GM21529 (cell line): ENCODE data around the gene C5orf34.
"Not testable (repeated sequence)": the region's sequence is repeated elsewhere in the genome, so short reads cannot be mapped to it uniquely, and the experiment has no call there.

ENCODE experiments used
- ATAC-seq: cut with Tn5 transposase; IDR thresholded peaks from one replicate; pipeline ENCODE4 v1.9.1; 2021; ENCODE audit not compliant: unreplicated experiment

The C5orf34 gene, protein sequence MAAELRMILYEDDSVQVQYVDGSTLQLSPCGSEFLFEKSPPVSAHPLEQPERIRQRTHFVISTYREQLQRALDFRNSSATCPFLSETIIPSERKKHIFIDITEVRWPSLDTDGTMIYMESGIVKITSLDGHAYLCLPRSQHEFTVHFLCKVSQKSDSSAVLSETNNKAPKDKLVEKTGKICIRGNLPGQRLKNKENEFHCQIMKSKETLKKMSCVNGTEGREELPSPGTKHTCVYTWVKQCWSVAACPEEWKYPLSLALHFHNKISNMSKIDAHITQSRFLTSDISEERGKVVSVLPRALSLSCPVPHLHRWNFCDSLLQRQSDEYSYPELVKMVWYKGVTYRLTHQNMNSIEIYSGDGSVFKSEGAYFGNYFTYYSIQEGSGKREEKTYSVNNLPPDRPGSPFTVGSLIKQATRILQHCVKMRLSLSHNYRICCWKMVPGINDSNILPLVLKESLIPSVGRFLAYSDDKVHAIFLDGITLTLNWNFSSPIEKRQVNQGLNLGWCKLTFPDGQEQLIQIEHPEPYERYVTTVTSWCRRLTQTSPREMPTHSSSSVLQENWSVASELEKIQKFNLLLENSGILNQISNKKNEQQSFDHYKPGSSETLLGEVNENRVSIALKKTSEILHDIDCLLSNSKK

DNA sequence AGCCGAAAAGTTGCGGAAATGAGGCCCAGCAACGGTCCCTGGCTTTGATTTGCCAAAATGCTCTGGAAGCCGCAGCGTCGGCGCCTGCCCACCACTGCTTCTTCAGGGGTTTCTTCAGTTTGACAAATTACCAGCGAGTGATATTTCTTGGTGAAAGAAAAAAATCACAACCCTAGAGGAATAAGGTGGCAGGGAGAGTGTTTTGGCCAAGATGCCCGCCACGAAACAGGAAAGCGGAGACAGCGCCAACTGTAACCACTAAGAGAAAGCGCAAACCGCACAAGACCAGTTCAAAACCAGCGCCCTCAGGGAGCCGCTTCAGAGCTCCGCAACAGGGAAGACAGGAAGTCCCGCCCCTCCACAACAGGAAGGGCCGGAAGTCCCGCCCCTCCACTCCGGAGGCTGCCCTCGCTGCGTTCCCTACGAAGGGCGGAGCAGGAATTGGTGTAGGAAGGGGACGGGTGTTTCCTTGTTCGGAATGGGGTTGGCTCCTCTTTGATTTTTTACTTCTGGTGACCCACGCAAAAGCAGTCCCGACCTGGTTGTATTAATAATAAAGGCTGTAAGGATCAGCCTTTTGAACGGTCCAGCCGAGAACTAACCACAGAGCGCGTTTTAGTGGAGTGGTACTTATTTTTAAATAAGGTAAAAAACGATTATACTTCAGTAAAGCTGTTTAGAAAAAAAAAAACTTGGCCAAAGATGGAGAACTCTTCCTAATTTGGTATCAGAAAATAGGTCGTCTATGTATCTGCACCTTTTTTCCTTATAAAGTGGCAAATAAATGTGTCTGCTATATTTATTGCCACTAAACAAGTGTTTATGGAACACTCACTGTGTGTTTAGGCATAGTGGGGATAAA, at the start of gene C5orf34:
Gene C5orf34, minus strand, starts transcription at position 333 of the 862 bp plus-strand sequence. CDS start 5,809 bp downstream, outside the sequence.
- peak; percentile 99 for ATAC-seq

DNA sequence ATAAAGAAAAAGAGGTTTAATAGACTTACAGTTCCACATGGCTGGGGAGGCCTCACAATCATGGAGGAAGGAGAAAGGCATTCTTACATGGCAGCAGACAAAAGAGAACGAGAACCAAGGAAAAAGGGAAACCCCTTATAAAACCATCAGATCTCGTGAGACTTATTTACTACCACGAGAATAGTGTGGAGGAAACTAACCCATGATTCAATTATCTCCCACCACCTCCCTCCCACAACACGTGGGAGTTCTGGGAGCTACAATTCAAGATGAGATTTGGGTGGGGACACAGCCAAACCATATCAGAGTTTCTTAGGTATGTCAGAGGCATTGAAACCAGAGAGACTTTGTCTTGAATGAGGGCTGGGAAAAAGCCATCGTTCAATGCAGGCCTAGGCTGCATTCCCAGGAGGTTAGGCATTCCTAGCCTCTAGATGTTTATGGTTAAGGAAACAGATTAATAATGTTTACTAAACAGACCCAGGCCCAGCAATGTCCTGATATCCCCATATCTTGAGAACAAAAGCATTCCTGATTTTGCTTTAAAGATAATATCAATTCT, 49.4 kb upstream of the C5orf34 start:
- ATAC-seq: no peak

DNA sequence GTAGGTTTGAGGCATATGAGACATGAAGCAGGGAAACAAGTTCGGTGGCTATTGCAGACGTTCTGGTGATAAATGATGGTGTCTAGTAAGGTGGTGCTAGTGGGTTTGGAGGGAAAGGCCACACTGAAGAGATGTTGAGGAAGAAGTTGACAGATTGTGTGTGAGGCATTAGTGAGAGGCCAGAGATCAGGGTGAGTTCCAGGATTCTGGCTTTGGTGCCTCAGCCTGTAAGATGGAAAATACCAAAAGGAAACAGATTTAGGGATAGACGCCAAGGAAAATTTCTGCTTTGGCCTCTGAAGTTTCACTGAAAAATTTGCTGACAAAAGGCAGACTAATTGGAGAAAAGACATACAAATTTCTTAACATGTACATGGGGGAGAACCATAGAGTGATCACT, 48.4 kb upstream of the C5orf34 start:
- no peak for ATAC-seq

DNA sequence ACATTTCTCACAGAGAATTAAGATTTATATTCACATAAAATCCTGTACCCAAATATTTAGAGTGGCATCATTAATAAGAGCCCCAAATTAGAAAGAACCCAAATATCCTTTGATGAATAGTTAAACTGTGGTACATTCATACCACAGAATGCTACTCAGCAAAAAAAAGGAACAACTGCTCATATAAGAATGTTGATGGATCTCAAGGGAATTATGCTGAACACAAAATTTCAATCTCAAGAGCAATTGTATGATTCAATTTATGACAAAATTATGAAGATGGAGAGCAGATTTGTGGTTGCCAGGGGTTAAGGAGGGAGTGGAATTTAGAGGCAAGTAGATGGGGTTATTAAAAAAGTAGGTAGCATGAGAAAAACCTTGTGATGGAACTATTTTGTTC, 46.4 kb upstream of the C5orf34 start:
- ATAC-seq: no peak

DNA sequence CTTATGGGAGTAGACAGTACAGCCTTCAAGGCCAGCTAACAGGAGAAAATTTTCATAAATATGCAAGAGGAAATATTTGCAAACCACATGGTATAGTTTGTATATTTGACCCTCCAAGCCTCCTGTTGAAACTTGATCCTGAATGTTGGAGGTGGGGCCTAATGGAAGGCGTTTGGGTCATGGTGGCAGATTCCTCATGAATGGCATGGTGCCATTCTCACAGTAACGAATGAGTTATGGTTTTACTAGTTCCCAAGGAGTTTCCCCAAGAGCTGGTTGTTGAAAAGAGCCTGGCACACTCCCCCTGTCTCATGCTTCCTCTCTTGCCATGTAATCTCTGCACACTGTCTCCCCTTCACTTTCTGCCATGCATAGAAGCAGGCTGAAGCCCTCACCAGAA, 45.2 kb upstream of the C5orf34 start:
- ATAC-seq: no peak

DNA sequence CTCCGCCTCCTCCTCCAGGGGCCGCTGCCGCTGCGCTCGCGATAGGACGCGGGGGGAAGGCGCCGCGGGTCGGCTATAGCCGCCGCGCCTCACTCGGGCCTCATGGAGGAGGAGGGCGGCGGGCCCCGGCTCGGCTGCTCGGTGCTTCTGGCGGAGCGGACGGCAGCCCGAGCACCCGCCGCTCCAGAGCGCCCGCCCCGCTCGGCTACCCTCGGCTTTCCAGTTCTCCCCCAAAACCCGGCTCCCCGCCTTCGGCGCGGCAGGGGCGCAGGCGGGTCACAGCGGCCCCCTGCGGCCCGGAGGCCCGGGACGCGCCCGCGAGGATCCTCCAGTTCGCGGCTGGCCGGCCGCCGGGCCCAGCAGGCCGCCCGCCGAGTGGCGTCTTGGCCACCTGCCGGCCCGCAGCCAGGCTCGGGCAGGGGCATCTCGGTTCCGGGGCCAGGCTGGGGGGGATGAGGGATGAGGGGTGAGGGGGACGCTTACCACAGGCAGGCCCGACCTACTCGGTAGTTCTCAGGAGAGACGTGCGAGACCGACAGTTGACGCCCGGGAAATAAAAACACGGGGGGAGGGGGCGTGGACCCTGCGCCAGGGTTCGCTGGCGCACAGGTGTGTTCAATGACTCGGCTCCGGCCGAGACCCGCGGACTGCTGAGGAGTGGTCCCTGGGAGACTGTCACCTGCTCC, 42.1 kb upstream of the C5orf34 start, which contains the start of gene PAIP1:
Gene PAIP1, minus strand, starts transcription at position 221 of the 686 bp plus-strand sequence. CDS start 231 bp downstream, outside the sequence.
- peak; percentile 77 for ATAC-seq

DNA sequence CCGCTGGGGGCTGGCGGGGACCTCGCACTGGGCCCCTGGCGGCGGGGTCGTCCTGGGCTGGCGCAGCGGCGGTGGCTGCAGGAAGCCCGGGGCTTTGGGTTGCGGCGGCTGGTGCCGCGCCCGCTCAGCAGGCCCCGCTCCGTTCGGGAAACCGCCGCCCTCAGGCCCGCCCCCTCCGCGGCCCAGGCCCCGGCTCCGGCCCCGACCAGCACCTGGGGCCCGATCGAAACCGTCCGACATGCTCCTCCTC, 41.6 kb upstream of the C5orf34 start:
- ATAC-seq: peak; percentile 86

DNA sequence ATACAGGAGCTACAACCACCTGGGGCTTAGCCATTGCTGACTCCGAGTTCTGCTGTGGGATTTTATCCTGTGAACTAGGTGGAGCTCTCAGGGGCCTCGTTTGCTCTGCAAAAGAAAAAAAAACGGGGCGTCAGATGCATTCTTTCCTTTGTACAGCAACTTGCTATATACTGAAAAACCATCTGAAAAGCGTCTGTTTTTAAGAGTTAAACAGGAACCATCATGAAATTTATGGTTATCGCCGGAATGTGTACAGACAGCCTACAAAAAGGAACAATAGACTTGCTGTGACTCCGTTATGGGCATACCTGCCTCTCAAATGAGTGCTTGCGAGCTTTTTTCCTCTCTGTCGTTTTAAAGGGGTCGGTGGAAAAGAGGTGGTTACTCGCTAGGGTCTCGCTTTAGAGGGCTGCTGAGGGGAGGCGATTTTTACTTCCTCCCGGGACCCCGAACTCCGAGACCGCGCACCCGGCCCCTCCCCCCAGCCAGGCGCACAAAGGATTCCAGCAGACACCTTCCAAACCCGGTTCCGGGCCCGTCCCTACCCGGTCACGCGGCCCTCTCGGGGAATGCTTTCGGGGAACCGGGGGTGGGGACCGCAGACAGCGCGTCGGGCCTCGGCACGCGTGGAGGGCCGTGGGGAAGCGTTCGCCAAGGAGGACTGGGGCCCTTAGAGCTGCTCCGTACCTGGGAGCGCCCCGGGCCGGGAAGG, 41.1 kb upstream of the C5orf34 start:
- peak; percentile 32 for ATAC-seq

DNA sequence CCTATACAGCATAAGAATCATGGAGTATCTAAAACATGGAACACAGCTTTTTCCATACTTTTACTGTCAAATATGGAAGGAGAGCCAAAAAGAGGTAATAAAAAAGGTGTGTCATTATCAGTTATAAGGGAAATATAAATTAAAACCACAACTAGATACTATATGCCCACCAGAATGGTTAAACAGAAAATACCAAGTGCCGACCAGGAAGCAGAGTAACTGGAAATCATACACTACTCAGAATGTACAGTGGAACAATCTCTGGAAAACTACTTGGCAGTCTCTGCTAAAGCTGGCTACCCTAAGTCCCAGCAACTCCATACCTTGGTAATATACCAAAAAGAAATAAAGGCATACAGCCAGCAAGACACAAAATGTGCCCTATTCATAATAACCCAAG, 39.5 kb upstream of the C5orf34 start:
- ATAC-seq: no peak

DNA sequence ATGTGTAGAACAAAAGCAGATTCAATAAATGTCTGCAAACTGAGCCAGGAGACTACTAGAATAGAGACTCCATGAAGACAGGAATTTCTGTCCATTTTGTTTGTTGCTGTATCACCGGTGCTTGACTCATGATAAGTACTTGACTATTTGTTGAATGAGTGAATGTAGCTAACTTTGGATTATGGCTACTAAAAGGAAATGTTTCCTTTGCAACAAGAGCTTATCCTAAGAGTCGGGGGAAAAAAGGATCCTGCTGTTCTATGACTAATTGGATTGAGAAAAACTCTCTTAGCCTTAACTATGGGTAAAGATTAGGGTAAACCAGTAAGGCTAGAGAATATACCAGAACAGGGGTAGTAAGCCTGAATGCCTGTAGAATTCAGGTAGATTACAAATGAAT, 38.4 kb upstream of the C5orf34 start:
- ATAC-seq: no peak

DNA sequence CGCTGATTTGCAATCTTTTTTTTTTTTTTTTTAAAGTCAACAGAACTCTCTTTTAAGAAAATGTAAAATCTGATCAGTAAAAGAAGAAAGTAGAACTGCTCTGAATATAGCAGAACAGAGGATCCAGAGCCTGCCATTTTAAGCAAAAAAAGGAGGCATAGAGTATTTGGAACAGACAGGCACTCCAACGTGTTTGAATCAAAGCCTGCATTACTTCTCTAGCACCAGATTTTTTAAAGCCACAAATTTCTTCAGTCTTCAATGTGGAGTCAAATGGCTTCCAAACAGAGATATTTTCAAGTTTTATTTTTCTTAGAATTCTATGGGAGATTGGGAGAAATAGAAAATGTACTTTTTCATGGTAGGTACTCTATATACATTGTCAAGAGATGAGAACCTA, 36.8 kb upstream of the C5orf34 start:
- no peak for ATAC-seq

DNA sequence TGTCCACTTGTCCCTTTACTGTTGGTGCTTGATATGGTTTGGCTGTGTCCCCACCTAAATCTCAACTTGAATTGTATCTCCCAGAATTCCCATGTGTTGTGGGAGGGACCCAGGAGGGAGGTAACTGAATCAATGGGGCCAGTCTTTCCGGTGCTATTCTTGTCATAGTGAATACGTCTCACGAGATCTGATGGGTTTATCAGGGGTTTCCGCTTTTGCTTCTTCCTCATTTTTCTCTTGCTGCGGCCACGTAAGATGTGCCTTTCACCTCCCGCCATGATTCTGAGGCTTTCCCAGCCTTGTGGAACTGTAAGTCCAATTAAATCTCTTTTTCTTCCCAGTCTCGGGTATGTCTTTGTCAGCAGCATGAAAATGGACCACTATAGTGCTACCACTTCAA, 34.3 kb upstream of the C5orf34 start:
- not testable (repeated sequence) for ATAC-seq

DNA sequence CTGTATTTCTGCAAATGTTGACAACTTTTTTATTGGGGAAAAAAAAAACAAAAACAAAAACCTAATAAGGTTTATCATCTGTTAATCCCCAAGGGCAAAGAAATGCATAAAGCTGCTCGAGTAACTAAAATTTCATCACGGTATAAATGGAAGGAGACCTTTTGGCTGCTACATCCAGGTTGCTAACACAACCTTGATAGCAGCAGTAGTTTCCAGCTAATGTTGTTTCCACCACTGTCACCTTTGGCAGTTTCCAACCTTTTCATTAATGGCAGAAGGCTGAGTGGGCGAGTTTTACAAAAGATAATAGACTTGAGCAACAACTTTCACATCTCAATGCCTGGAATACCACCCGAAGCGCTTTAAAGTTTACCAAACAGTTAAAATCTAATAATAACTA, 33.4 kb upstream of the C5orf34 start:
- no peak for ATAC-seq

DNA sequence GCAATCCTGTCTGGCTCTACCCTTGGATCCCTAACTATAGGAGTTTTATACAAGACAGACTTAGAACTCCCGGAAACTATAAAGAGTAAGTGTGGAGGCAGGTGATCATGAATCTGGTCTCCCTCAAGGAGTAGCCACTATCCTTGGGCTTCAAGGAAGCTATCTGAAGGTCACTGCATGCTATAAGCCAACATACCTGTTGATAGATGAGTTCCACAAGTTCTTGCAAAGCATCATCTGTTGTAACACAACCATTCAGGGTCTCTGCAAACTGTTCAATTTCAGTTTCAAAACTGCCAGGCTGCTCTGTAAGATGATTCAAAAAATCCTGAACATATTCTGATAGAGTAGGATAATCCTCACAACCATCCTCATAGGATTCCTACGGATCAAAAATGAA, 32.6 kb upstream of the C5orf34 start:
- ATAC-seq: no peak

DNA sequence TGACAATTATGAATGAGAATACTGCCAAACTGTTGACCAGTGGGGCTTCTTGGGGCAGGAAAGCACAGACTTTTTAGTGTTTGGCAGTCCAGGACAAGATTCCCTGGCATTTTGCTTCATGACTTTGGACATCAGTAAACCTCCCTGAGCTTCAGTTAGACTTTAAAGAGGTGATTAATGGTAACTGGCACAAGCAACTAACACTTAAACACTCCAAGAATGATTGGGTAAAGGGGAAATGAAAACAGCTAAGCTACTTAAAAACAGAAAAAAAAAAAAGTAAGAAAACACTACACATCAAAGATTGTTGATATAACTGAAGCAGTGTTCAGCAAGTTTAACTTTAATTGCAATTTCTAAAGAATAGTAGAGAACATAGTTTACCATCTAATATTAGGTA, 28.5 kb upstream of the C5orf34 start:
- ATAC-seq: no peak

DNA sequence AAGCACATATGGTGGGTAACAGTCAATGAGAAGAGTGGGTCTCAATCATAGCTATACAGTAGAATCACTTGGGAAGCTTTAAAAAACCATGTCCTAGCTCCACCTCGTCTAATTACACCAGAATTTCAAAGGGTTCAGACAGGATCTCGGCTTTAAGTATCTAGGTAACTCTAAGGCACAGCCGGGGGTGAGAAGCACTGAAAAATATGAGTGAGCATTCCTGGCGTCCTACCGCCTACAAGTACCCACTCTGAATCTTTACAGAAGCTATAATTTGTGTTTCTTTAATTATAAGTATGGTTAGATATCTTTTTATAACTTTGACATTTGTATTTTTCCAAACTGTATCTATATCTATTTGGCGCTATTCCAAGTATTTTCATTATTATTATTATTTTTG, 25.8 kb upstream of the C5orf34 start:
- no peak for ATAC-seq

DNA sequence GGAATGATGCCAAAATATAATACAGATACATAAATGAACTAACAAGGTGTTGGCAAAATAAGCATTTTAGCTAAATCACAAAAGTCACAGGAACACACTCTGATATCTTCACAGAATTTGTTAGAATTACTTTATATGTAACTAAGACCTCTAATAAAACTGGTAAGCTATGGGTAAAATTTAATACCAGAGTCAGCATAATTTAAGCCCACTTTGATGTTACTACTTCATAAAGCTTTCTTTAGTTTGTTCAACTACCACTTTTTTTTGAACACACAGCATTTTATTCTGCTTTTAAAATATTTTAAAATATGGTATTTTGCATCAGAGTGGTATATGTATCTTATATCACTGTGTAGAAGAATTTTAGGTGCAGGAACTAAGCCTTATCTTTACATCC, 22.0 kb upstream of the C5orf34 start:
- ATAC-seq: no peak

DNA sequence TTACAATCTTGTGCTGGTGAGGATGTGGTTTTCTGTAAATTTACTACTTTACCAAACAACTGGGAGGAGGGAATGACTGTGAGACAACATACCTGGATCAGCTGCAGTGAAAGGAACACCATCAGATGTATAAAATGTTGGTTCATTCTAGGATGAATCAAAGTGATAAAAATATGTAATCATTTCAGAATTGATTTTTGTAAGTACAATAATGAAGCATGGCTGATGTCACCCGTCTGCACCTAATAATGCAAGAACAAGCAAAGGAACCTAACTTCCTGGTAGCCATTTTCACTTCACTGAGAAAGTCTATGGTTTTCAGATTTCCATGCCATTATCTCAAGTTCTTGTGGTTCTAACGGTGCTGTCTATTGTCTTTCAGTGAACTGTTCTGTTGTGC, 18.7 kb upstream of the C5orf34 start:
- no peak for ATAC-seq

DNA sequence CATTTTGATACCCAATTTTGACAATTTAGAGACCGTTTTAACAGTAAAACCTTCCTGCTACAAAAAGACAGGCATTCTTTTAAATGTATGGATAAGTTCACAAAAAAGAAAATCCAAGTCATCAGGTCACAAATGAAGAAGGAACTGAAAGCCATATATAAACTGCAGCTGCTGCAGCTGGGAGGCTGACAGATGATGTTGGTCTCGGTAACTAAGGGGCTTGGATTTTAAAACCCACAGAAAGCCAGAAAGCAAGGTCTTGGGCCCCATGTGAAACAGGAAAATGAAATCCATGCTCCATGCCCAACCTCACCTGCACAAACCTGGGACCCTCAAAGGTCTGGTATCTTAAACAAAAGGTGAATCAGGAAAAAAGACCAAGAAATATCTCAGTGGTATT, 15.7 kb upstream of the C5orf34 start:
- peak; percentile 63 for ATAC-seq

DNA sequence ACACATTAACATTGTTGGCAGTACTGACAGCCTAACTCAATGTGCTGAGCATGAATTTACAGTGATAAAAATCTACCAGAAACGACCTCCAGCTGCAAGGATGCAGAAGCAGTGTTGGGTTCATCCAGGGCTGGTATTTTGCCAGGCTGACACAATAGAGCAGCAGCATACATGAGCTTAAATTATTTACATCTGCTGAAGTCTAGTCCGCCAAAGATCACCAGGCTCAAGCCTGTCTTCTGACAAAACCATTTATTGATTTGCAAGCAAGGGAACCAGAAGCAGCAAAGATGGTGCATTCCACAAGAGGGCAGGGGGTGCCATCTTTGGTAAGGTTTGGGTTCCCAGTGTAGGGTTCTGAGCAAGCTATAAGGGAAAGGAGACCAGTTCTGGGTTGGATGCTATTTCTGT, 8.7 kb upstream of the C5orf34 start:
- no peak for ATAC-seq
